NOMO-1 (cell line): Measurements from ENCODE around the gene ZNF618.
"Not testable (repeated sequence)": the region's sequence is repeated elsewhere in the genome, so short reads cannot be mapped to it uniquely, and the experiment has no call there.

ENCODE experiments used
- DNase-seq, 2 experiments: peaks; one replicate each; lab custom pipeline; 2025; ENCODE audit not compliant: unreplicated experiment in 2 of 2; lab: John Stamatoyannopoulos, UW

The ZNF618 gene

DNA sequence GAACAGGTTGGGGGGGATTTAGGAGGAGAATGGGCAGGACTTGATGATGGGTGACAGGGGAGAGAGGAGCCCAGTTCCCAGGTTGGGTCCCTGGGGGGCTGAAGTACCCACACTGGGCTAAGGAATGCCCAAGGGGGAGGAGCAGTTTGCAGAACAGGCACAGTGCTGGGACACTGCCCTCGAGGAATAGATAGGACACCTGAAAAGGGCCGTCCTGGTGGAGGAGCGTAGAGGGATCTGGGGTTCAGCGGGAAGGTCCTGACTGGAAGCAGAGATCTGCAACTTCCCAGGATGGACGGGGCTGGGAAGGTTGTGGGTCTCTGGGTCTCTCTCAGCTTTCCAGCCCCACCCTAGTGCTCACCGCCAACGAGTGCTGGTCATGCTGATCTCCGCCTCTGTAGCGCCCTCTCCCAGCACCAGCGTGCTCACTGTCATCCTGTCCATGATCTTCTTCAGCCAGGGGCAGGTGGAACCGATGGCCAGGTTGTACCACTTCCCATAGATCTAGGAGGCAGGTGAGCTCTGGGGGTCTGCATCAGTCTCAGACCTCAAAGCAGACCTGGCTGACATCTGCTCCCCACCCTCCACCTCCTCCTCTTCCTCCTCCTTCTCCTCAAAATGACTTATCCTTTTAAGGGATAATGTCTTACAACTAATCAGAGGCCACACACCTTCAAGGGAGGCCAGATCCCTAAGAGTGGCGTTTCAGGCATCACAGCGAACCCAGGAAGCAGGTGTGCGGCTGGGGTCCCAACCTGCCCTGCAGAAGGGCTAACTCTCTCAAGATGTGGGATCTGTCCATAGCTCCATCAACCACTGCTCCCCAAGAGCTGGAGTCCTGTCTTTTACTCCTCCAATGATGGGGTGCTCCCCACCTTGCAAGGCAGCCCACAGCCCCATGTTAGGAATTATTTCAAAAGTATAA, 200.4 kb downstream of the ZNF618 start:
- DNase-seq: no peak

DNA sequence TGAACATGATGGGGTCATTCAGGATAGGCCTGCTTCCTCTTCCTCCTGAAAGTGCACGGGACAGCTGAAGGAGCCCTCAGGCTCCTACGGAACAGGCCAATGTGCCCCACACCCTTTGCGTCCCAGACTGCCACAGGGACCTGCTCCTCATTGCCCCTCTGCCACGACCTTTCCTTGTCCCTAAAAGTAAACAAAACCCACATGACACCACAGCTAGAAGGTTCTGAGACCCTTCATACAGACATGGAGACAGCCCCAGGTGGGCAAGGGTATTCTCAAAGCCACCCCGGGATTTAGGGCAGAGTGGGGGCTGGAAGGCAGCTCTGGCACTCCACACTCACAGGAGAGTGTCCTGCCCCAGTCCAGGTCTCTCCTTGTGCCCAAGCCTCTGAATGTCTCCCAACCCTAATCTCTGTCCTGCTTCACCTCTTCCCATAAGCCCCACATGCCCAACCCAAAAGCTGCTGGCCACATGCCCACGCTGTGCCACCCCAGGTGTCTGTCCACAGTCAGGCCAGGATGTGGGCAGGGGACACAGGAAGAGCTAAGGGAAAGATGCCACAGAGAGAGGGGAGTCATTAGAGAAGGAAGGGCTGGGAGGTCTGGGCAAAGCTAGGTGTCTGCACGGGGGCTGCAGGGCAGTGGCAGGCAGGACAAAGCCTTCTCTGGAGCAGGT, 201.2 kb downstream of the ZNF618 start:
- DNase-seq: no peak

DNA sequence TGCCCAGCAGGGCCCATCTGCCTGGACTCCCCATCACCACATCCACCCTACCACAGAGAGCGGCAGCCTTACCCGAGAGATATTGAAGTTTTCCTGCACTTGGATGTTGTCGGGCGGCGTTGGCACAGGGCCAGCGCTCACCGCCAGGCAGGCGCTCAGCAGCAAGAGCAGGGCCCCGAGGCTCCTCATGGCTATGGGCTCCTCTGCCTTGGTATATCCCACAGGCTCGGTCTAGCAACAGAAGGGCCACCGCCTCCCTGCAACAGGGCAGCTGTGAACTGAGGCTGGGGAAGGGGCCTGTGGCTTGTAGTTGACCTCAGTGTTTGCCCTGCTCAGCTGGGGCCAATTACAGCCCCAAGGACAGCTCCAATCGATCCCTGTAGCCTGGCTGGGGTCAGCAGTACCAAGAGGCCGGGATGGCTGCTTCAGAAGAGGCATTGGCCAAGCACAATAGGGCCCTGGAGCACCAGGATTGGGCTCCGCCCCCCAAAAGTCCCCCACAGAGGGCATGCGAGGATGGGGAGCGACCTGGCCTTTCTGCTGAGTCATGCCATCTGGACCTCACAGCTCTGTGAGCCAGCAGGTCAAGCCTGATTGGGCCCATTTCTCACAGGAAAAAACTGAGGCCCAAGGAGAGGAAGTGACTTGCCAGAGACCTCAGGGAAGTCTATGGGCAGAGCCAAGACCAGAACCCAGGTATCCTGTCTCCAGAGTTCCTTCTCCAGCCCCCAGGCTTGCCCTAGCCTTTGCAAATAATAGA, 202.1 kb downstream of the ZNF618 start, which contains the start of gene AMBP:
TSS of gene AMBP (minus strand) at position 280 of the 760 bp plus-strand sequence. CDS start at position 189, 91 bp downstream.
- DNase-seq: no peak

DNA sequence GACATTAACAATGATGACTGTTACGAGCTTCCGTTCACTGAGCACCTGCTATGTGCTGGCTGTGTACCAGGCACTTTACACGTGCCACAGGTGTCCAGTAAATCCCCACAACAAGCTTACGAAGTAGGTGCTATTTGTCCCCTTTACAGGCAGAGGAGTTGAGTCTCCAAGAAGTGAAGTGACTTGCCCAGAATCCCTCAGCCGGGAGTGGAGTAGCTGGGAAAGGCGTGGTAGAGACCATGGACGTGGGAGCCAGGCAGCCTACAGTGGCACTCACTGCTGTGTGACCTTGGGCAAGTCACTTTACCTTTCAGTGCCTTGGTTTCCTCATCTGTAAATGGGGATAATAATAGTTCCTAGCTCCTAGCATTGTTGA, 202.7 kb downstream of the ZNF618 start:
- no peak for DNase-seq

DNA sequence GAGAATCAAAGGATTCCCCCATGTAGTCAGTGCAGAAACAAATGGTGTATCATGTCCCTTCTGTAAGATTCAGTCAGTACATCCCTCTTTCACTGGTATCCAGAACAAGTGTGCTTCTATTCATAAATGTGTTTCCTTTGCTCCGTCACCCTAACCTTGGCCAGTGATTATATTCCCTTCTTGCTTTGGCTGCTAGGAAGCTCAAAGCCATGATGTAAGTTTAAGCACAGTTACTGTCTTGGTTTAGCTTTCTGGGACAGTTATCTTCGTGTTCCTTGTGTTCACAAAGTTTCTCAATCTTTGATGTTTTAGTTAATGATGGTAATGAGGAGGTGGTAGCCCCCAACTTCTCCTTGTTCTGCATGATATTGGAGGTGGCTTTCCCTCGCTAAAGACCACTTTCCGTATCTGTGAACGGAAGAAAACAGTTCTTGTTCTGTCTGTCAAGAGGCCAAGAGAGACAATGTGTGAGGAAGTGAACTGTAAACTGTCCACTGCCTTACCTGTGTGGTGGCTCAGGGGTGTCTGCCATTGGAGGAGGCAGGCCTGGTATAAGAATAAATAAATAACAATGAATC, 204.2 kb downstream of the ZNF618 start:
- no peak for DNase-seq

DNA sequence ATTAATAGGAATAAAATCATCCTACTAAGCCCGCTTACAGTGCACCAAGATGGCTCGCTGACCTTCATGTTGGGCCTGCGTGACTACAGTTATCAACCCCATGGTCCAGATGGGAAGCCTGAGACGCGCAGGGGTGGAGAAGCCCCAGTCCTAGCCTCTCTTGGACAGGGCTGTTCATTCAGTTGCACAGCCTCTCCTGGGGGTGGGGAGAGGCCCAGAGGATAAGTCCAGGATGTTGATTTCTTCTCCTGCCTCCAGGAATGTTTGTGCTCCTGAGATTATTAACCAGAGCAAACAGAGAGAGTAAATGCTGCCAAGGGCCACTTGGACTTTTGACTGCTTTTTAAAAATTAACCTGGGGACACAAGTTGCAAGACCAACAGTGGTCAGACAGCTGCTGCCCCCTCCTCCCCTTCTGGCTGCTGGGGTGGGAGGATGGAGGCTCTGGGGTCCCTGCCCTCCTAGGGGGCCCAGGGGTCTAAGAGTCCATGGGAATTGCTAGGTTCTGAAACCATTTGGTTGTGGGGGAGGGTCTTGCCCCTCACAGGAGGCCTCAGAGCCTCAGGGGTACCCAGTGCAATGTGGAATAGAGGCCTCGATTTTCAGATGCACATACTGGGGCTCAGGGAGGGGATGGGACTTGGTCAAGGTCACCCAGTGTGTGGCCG, 204.8 kb downstream of the ZNF618 start:
- no peak for DNase-seq

DNA sequence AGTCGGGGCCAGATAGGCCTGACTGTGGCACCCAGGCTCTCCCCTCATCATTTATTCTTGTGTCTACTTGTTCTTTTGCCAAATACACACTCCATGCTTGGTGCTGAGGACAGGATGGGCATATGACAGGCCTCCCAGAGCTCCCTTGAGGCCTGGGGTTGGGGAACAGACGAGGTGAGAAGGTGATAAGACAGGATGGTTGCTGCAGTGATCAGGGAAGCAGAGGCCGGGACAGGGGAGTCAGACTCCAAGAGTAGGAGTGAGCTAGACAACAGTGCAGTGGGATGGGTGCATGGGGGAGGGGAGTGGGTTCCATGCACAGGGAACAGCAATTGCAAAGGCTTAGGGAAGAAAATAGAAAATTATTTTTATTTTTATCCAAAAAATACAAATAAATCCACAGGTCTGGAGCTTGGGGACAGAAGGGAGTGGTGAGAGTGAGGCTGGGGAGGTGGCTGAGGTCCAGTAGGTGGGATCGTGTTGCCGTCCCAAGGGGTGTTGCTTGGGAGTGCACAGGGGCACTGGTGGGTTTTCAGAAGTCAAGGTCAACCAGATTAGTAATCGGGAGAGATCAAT, 205.4 kb downstream of the ZNF618 start:
- no peak for DNase-seq

DNA sequence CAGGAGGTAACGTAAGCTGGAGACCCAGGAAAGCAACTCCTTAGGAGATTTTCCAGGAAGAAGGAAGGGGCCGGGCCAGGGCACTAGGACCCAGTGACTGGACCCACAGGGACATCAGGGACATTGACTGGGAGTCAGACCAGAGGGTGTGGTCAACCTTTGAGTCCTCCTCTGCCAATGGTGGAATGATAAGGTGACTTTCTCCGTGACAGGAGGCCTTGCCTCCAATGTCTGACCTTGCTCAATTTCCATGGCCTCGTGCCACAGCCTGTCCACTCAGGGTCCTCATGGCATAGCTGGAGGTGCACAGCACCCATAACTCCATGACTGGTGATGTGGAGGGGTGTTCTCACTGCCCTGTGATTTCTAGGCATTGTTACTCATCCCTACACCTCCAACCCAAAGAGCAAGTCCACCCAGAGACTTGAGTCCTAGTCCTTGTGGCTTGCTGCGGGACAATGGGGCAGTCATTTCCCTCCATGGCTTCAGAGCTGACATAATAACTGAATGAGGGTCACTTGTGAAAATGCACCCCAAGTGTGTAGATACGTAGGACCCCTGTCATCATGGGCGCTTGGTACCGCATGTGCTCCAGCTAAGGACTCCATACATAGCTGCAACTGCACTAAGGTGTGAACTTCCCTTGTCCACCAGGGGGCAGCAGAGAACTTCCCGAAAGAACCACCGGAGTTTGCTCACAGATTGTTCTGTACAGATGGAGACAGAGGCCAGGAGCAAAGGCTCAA, 206.1 kb downstream of the ZNF618 start:
- DNase-seq: peak; percentile 16 to 66

DNA sequence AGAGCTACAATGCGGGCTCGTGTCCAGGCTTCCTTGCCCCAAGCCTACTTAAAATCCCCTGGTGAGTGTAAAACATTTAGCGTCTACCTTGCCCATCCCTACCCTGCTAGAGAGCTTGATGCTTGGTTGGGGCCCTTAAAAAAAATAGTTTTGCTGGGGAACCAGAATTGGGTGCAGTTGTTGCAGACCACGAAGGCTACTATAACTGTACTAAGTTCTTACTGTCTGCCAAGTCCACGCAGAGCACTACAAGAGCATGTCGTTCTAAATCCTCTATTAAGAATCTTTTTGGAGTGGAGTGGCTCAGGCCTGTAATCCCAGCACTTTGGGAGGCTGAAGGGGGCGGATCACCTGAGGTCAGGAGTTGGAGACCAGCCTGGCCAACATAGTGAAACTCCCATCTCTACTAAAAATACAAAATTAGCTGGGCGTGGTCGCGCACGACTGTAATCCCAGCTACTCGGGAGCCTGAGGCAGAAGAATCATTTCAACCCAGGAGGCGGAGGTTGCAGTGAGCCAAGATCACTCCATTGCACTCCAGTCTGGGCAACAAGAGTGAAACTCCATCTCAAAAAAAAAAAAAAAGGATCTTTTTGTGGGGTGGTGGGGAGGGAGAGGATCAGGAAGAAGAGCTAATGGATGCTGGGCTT, 206.8 kb downstream of the ZNF618 start:
- DNase-seq: not testable (repeated sequence)

DNA sequence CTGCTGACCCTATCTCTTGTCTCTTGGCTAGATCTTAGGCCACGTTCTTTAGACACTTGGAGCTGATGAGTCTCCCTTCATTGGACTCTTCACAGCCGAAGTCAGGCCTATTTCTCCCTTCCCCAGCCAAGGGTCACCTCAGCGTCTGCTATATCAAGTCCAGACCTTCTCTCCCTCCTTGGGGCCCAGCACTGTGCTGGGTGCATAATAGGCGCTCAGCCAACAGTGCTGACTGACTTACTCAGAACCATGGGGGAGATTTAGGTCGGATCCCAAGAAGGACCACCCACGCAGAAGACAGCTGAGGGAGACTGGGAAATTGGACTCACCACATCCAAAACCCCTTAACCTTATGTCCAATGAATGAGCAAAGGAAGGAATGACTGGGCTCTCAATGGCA, 207.6 kb downstream of the ZNF618 start:
- DNase-seq: no peak

DNA sequence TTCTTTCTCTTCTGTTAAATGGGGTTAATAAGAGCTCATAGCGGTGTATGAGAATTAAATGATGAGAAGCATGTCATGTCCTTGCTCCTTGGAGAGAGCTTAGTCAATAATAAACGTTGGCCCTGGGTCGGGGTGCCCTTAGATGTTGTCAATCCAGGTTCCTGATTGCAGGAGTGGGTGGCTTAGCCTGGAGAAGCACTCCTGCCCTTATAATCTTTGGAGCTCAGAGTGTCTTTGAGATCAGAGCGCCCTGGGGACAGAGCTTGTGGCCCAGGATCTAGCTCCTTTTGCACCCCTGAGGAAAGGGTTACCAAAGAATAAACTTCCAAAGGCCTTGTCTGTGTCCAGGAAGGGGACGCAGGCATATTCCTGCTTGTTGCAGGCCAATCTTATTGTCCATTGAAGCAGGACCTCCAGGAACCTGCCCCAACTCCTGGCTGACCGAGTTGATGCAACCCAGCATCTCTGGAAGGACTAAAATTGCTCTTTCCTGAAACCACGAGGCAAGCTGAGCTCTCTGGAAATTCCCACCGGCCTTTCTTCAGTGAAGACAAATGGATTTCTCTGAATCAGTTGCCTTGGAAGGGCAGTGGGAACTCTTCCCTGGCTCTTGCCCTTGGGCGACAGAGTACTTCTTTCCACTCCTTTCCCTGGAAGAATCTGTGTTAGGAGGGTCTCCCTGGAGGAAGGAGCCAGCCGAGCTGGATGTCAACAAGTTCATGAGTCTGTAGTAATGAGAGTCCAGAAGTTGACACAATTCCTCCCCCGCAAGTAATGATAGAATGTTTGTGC, 208.4 kb downstream of the ZNF618 start:
- no peak for DNase-seq

DNA sequence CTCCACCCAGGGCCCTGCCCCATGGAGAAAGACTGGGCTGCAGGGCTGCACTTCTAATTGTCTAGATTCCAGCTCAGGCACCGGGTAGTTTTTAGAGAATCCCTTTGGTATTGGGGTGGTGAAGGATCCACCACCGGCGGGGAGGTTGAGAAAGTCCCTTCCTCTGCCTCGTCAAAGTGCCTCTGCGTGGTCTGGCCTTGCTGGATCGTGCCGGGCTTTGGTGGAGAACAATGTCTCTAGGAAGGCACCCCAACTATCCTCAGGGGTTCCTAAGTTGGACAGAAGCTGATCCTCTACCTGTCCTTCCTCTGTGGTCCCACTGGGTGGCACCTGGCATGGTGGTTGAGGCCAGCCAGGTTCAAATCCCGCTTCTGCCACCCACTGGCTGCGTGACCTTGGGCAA, 209.3 kb downstream of the ZNF618 start:
- no peak for DNase-seq

DNA sequence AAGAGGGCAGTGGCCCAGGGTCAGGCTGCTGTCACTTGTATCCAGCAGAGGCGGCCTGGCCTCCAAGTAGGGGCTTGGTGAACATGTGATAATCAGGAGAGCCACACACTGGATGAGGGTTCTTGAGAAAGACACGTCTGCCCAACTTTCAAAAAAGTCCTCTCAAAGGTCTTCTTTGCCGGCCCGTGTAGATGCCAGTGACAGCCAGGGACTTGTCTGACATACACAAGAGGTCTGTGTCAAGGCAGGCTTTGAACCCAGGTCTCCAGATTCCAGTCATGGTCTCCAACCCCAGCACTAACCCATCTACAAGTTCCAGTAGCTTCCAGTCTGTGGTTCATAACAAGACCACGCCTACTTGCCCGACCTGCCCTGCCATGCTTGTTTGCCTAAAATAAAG, 209.9 kb downstream of the ZNF618 start:
- no peak for DNase-seq

DNA sequence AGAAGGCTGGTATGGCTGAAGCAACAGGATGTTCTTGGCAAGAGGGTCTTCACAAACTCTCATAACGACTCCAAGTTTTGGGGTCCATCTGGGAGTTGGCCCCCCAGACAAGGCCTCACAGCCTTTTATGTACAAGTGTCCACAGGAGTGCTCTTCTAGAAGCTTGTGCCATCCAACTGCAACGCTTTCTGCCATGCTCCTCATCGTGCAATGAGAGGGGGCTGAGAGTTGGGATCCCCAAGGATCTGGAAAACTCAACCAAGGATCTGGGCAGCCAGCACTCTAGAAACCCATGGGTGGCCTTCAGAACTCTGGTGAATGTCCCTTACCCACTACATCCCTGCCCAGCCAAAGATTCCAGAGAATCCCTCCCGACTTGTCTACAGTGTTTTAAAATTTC, 210.5 kb downstream of the ZNF618 start:
- DNase-seq: no peak

DNA sequence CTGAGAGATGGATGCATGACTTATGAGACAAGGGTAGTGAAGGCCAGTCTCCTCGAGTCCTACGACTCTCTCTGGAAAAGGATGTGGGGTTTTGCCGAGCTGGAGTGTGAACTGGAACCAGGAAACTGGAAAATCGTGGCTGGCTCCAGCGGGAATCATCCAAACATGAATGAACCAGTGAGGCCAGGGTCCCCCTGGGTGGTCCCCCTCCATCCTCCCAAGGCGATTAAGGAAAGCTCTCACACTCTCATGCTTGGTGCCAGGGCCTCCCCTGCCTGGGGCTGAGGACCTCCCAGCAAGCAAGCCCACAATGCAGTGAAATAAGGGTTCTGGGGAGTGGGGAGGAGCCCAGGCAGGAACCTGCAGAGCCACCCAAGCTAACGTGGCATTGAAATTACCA, 211.6 kb downstream of the ZNF618 start:
- no peak for DNase-seq

DNA sequence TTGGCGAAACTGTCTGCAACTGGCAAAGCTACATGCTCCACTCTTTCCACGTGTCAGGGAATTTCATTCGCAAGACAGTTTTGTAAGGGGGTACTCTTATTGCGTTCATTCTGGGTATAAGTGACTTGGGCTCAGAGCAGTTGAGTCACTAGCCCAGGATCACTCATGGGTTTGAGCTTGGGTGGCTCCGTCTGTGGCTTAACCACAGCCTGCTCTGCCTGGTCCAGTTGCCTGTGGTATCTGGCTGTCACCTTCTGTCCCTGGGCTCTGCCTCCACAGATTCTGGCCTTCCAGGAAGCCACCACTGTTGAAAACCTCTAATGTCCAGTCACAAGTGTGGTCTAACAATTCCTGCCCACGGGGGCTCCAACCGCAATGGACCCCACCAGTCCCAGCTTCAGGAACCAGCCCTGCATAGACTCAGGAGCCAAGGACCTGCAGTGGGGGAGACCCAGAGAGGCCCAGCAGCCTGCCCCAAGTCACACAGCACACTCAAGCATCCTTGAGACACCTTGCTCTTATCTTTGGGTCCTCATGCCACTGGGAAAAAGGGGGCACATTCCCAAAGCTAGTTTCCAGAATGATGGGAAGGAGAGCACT, 212.6 kb downstream of the ZNF618 start:
- no peak for DNase-seq

DNA sequence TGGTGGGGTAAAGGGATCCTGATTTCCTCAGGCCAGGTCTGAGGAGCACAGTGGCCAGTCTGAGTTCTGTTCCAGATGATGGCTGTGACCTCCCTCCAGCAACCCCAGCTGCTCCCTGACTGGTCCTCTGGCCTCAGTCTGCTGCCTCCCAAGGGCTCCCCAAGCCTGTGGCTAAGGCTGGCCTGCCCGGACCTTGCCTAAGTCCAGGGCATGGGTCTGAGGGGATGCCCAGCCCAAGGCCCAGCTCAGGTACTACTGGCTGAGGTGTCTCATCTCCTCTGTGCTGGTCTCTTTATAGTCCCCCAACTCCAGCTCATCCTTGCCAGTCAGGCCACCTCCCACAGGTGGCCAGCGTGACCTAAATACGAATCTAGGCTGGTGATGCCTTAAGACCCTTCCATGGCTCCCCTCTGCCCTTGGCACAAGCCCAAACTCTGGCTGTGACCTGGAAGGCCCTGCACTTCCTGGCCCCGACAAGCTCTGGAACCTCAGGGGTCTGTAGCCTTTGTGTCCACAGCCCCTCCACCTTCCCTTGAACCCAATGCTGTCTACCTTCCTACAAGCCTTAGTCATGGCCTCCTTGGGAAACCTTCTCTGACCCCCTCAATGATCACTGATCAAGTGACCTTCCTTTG, 213.2 kb downstream of the ZNF618 start:
- DNase-seq: no peak
